Transverse colon (tissue), 4 donors: Measurements from ENCODE around the gene HORMAD2. TPM values are rescaled to one million over a fixed set of nuclear protein-coding genes. Genes with fewer than 3 reads are reported as not detected.

ENCODE experiments used
- DNase-seq: peaks from one replicate; pipeline ENCODE4 v3.0.0-alpha.2; 2019
- H3K27ac ChIP-seq, 4 donors: fragments of 200-600 bp; sonication (generic); 2 replicates each; pipeline ENCODE4 v1.5.1; 2016 to 2018; ENCODE audit warnings: inconsistent platforms in 4 of 4
- H3K27me3 ChIP-seq: fragments of 200-600 bp; sonication (generic); 2 replicates; pipeline ENCODE4 v1.5.1; 2017; ENCODE audit warnings: inconsistent platforms
- H3K36me3 ChIP-seq, 4 donors: fragments of 200-600 bp; sonication (generic); 2 replicates each; pipeline ENCODE4 v1.5.1; 2017 to 2019; ENCODE audit warnings: inconsistent platforms in 4 of 4
- H3K4me1 ChIP-seq, 4 donors: fragments of 200-600 bp; sonication (generic); 2 replicates each; pipeline ENCODE4 v1.5.1; 2017 to 2020; ENCODE audit warnings: inconsistent platforms in 4 of 4
- H3K4me3 ChIP-seq, 4 donors: fragments of 200-600 bp; sonication (generic); 1 replicate in 1 of 4; 2 replicates in 3 of 4; pipeline versions ENCODE4 v1.5.1 to v1.6.1; 2017 to 2019; ENCODE audit warnings: inconsistent platforms in 4 of 4
- H3K9me3 ChIP-seq, 2 donors: fragments of 200-600 bp; sonication (generic); 2 replicates each; pipeline ENCODE4 v1.5.1; 2017 to 2019; ENCODE audit warnings: inconsistent platforms in 2 of 2
- CTCF ChIP-seq, 5 experiments: fragments of 200-600 bp in 3 of 5; fragments of 450-650 bp in 2 of 5; sonication (generic) in 3 of 5; IDR thresholded peaks; 1 replicate in 2 of 5; 2 replicates in 3 of 5; pipeline ENCODE4 v1.5.1; 2016 to 2017; ENCODE audit warnings: antibody characterized with exemption in 5 of 5, inconsistent platforms in 3 of 5, mild to moderate bottlenecking in 2 of 5, moderate library complexity in 1 of 5
- EP300 ChIP-seq: sonication (generic); formaldehyde crosslinking; IDR thresholded peaks from one replicate; pipeline ENCODE4 v1.6.1; 2017; ENCODE audit warnings: antibody characterized with exemption, low read depth
- POLR2A ChIP-seq: fragments of 450-650 bp; IDR thresholded peaks from one replicate; pipeline ENCODE4 v1.6.1; 2016; ENCODE audit warnings: antibody characterized with exemption, mild to moderate bottlenecking, moderate library complexity
- POLR2AphosphoS5 ChIP-seq, 3 donors: sonication (generic); formaldehyde crosslinking; IDR thresholded peaks; one replicate each; pipeline ENCODE4 v1.6.1; 2016; ENCODE audit warnings: antibody characterized with exemption in 3 of 3
- WGBS, 2 donors: methylation state at CpG; one replicate each; pipeline ENCODE4 v1.1.5; 2018; ENCODE audit warnings: low coverage in 1 of 2; 5-methylcytosine and 5-hydroxymethylcytosine counted together
- in situ Hi-C, 4 donors: fragments of 200-750 bp; cut with MboI; loops; one replicate each; pipeline versions ENCODE4 v1.15.0 to v1.15.1; 2017; ENCODE audit warnings: low sequenced_read_pairs in 3 of 4, low pct_ligation_motif_present in 1 of 4, low pct_unique_long_range_greater_than_20kb in 1 of 4
- intact Hi-C: fragments of 100-400 bp; cut with DNase I; formaldehyde crosslinking; loops from one replicate; pipeline ENCODE4 v1.15.1; 2023; ENCODE audit warnings: low total_unique reads
- total RNA-seq, 4 donors: library from RNA; depleted of rRNA; stranded (reverse); fragments of >200 nt; gene quantifications; one replicate each; pipeline ENCODE4 v1.1.0, GENCODE V29; 2016

The HORMAD2 gene
- total RNA-seq, 4 donors from 2014 or later: not detected

- Histone ChIP-seq H3K4me1 (no peaks in the 10 kb centered on the region), H3K36me3 (no peaks in the 10 kb centered on the region), H3K9me3 (no peaks in the 10 kb centered on the region), H3K4me3 (no peak overlapping the region), H3K27me3 (no peaks in the 10 kb centered on the region), H3K27ac (no peak overlapping the region)
- no peak for TF ChIP-seq EP300
- TF ChIP-seq POLR2A: no peak
- TF ChIP-seq CTCF (IDR thresholded peaks at IDR 0.05): no peak
- in situ Hi-C loops (no loop called here), intact Hi-C loops (no loop called here)
- DNase-seq: no peak
- 44% methylated on average over 1 of the region's 1 CpG; no CpG with 5 or more reads in 1 of the 2 donors for WGBS, 2 donors
Measured at GRCh38 chr22:30158277-30158676, 78.0 kb downstream of the HORMAD2 start.

- TF ChIP-seq EP300 (no peak), POLR2AphosphoS5 (IDR thresholded peaks at IDR 0.05) (no peak), CTCF (IDR thresholded peaks at IDR 0.05) (no peak), POLR2A (no peak)
- WGBS, 2 donors: 80 to 85% methylated on average over 4 to 11 of the region's 11 CpGs
- intact Hi-C loops: no loop called here
- Histone ChIP-seq H3K4me1 (no peaks in the 10 kb centered on the region), H3K4me3 (no peak overlapping the region), H3K27me3 (no peaks in the 10 kb centered on the region), H3K27ac (no peak overlapping the region), H3K9me3 (no peaks in the 10 kb centered on the region), H3K36me3 (no peaks in the 10 kb centered on the region)
- in situ Hi-C loops: no loop called here
- DNase-seq: no peak
Measured at GRCh38 chr22:30158744-30159500, 78.7 kb downstream of the HORMAD2 start.

GRCh38 chr22:30159561-30160353 lies 79.5 kb downstream of the HORMAD2 start:
- TF ChIP-seq EP300 (no peak), POLR2AphosphoS5 (IDR thresholded peaks at IDR 0.05) (no peak), POLR2A (no peak), CTCF (IDR thresholded peaks at IDR 0.05) (no peak)
- in situ Hi-C loops: no loop called here
- no peak for DNase-seq

GRCh38 chr22:30161051-30161469 lies 80.8 kb downstream of the HORMAD2 start:
- no peaks in the 10 kb centered on the region for H3K9me3 ChIP-seq
- H3K4me3 ChIP-seq: no peak overlapping the region
- no peak overlapping the region for H3K27ac ChIP-seq
- DNase-seq: no peak
- H3K27me3 ChIP-seq: peaks cover 8% of the 10 kb centered on the region
- TF ChIP-seq CTCF (IDR thresholded peaks at IDR 0.05) (no peak), EP300 (no peak), POLR2A (no peak), POLR2AphosphoS5 (IDR thresholded peaks at IDR 0.05) (no peak)
- intact Hi-C loops (no loop called here), in situ Hi-C loops (no loop called here)
- no peaks in the 10 kb centered on the region for H3K4me1 ChIP-seq
- no peaks in the 10 kb centered on the region for H3K36me3 ChIP-seq

More at GRCh38 chr22:30159561-30160353, 79.5 kb downstream of the HORMAD2 start:
- Histone ChIP-seq H3K4me1 (no peaks in the 10 kb centered on the region), H3K4me3 (no peak overlapping the region), H3K36me3 (no peaks in the 10 kb centered on the region), H3K27me3 (peaks cover 5% of the 10 kb centered on the region), H3K9me3 (no peaks in the 10 kb centered on the region), H3K27ac (no peak overlapping the region)
- intact Hi-C loops: no loop called here
- WGBS, 2 donors: 65 to 78% methylated on average over 2 of the region's 2 CpGs
